Measurements from ENCODE around the gene MISFA.

DNA sequence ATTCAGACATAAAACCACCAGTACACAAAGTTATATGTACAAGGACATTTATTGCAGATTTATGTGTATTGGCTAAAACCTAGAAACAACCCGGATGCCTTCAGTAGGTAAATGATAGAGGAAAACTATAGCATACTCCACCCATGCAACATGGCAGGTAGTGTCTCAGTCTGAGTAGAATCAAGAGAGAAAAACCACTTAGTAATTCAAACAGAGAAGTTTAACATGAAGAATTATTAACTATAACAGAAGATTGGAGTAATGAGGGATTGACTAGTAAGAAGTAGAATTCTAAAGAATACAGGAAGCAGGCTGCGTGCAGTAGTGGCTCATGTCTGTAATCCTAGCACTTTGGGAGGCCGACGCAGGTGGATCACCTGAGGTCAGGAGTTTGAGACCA, 50.8 kb downstream of the MISFA start:
- no peak for TF ChIP-seq PPARA (CRISPR knock-in tag; IDR thresholded peaks at IDR 0.05; ENCODE audit: borderline replicate concordance)
- TF ChIP-seq ZFP3 (CRISPR knock-in tag; IDR thresholded peaks at IDR 0.05): no peak
- no peak for TF ChIP-seq CSDC2 (CRISPR knock-in tag; IDR thresholded peaks at IDR 0.05)
- TF ChIP-seq ZNF70 (CRISPR knock-in tag; IDR thresholded peaks at IDR 0.05): no peak
- TF ChIP-seq RARB (CRISPR knock-in tag; IDR thresholded peaks at IDR 0.05): no peak
- TF ChIP-seq TSHZ2 (CRISPR knock-in tag; IDR thresholded peaks at IDR 0.05): no peak
- no peak for TF ChIP-seq ZFP30 (CRISPR knock-in tag; IDR thresholded peaks at IDR 0.05)
- no peak for TF ChIP-seq ARNTL (CRISPR knock-in tag; IDR thresholded peaks at IDR 0.05; ENCODE audit: borderline replicate concordance, low read depth)
- TF ChIP-seq, protein P1, sequence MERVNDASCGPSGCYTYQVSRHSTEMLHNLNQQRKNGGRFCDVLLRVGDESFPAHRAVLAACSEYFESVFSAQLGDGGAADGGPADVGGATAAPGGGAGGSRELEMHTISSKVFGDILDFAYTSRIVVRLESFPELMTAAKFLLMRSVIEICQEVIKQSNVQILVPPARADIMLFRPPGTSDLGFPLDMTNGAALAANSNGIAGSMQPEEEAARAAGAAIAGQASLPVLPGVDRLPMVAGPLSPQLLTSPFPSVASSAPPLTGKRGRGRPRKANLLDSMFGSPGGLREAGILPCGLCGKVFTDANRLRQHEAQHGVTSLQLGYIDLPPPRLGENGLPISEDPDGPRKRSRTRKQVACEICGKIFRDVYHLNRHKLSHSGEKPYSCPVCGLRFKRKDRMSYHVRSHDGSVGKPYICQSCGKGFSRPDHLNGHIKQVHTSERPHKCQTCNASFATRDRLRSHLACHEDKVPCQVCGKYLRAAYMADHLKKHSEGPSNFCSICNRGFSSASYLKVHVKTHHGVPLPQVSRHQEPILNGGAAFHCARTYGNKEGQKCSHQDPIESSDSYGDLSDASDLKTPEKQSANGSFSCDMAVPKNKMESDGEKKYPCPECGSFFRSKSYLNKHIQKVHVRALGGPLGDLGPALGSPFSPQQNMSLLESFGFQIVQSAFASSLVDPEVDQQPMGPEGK (CRISPR knock-in tag; IDR thresholded peaks at IDR 0.05; ENCODE audit: borderline replicate concordance): no peak
- TF ChIP-seq OSR1 (CRISPR knock-in tag; IDR thresholded peaks at IDR 0.05): no peak
- no peak for TF ChIP-seq TCF4 (CRISPR knock-in tag; IDR thresholded peaks at IDR 0.05; ENCODE audit: borderline replicate concordance)
